ENCODE data around the gene LPIN1. TPM values are rescaled to one million over a fixed set of nuclear protein-coding genes. Genes with fewer than 3 reads are reported as not detected.

Gene LPIN1
- total RNA-seq, 1 experiment from 2014 or later: 38.5 TPM

DNA sequence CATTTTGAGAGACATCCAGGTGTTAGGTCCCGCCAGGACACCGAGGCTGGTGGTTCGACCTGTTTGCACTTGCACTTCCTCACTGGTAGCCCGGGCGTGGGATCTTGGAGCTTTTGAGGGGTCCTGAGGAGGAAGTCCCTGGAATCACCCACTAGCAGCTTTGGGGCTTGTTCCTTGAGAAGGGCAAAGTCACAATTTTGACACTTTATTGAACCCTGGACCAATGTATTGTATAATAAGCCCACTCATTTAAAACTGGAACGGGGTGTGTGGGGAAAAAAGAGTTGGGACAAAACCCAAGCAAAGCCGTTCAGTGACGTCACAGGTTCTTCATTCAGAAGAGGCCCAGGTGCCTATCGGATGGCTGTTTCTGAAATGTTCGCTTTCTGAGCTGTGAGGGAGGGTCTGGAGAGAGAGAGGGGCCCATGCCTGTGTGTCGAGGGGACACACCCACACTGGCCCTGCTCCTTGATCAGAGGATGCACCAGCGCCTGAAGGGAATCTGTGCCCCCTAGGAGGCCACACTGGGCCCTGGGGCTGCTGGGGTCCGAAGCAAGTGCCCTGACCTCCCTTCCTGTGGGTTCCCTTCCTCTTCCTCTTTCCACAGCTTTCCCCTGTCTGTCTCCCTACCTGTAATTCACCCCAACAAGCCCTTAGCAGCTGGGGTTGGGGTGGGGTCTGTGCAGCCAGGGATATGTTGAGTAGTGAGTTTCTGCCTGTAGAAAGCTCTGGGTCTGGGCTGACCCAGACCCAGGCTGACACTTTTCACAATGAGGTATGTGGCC, 2.6 kb downstream of the LPIN1 start:
- intact Hi-C loops (cut with micrococcal nuclease; ENCODE audit: unreplicated experiment): no loop called here
- no peaks in the 10 kb centered on the region for H3K27me3 ChIP-seq (replicated peaks; ENCODE audit: insufficient read depth, low read depth, low read length, poor library complexity)
- peaks cover 49% of the 10 kb centered on the region for H3K4me1 ChIP-seq (ENCODE audit: insufficient read depth, low read length, poor library complexity, severe bottlenecking)
- ChIA-PET CTCF (no interaction called here), POLR2A (ENCODE audit: low non-redundant PET) (no interaction called here)
- no peak for DNase-seq (ENCODE audit: low spot score)
- H3K4me3 ChIP-seq (ENCODE audit: low read depth, low read length, poor library complexity, severe bottlenecking): no peak overlapping the region
- H3K27ac ChIP-seq (ENCODE audit: low read depth, low read length, poor library complexity, severe bottlenecking): peak overlapping the region; percentile 48
- H3K9me3 ChIP-seq (ENCODE audit: low read depth, low read length, poor library complexity, severe bottlenecking): no peaks in the 10 kb centered on the region
- no TSS peak for BruUV-seq (replicated peaks)
- H3K36me3 ChIP-seq (ENCODE audit: insufficient read depth, low read length, poor library complexity, severe bottlenecking): no peaks in the 10 kb centered on the region
- TF ChIP-seq, protein P1, sequence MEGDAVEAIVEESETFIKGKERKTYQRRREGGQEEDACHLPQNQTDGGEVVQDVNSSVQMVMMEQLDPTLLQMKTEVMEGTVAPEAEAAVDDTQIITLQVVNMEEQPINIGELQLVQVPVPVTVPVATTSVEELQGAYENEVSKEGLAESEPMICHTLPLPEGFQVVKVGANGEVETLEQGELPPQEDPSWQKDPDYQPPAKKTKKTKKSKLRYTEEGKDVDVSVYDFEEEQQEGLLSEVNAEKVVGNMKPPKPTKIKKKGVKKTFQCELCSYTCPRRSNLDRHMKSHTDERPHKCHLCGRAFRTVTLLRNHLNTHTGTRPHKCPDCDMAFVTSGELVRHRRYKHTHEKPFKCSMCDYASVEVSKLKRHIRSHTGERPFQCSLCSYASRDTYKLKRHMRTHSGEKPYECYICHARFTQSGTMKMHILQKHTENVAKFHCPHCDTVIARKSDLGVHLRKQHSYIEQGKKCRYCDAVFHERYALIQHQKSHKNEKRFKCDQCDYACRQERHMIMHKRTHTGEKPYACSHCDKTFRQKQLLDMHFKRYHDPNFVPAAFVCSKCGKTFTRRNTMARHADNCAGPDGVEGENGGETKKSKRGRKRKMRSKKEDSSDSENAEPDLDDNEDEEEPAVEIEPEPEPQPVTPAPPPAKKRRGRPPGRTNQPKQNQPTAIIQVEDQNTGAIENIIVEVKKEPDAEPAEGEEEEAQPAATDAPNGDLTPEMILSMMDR (conservative IDR thresholded peaks at IDR 0.05; ENCODE audit: low read depth, low read length): no peak
- TF ChIP-seq EZH2 (IDR thresholded peaks at IDR 0.05; ENCODE audit: borderline replicate concordance, low read depth, low read length, poor library complexity, severe bottlenecking): no peak

DNA sequence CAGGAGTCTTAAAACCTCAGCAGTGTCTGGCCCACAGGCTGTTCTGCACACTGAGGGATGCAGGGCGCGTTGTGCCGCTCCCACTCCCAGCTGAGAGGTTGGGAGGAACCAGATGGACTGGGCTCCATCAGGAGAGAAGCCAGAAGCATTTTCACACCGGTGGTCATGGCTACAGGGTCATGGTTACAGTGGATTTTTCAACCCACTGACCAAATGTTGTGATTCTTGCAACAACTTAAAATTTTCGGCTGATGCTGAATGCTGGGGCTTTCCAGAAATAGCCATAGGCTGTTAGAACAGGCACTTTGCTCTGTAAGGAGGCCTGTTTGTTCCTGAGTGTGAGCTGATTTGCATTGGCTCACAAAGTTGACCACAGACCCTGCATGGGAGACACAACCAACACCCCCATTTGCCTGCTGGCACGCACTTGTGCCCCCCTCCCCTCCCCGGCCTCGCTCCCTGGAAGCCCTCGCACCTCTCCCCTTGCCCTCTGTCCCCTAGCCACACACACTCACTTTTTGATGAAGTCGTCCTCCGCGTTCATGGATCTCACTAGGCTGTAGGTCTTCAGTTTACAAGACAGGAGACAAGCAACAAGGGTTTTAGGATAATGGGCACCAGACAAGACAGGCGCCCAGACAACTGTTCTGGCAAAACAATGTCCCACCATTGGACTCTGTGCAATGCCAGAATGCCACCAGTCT, 3.4 kb downstream of the LPIN1 start:
- Histone ChIP-seq H3K4me1 (ENCODE audit: insufficient read depth, low read length, poor library complexity, severe bottlenecking) (peaks cover 51% of the 10 kb centered on the region), H3K36me3 (ENCODE audit: insufficient read depth, low read length, poor library complexity, severe bottlenecking) (no peaks in the 10 kb centered on the region), H3K4me3 (ENCODE audit: low read depth, low read length, poor library complexity, severe bottlenecking) (no peak overlapping the region), H3K27ac (ENCODE audit: low read depth, low read length, poor library complexity, severe bottlenecking) (peak overlapping the region; percentile 48), H3K9me3 (ENCODE audit: low read depth, low read length, poor library complexity, severe bottlenecking) (no peaks in the 10 kb centered on the region), H3K27me3 (replicated peaks; ENCODE audit: insufficient read depth, low read depth, low read length, poor library complexity) (no peaks in the 10 kb centered on the region)
- ChIA-PET CTCF (no interaction called here), POLR2A (ENCODE audit: low non-redundant PET) (no interaction called here)
- TF ChIP-seq, protein P1 (conservative IDR thresholded peaks at IDR 0.05; ENCODE audit: low read depth, low read length): no peak
- no peak for TF ChIP-seq EZH2 (IDR thresholded peaks at IDR 0.05; ENCODE audit: borderline replicate concordance, low read depth, low read length, poor library complexity, severe bottlenecking)
- DNase-seq (ENCODE audit: low spot score): no peak
- BruUV-seq (replicated peaks): no TSS peak
- intact Hi-C loops (cut with micrococcal nuclease; ENCODE audit: unreplicated experiment): no loop called here

DNA sequence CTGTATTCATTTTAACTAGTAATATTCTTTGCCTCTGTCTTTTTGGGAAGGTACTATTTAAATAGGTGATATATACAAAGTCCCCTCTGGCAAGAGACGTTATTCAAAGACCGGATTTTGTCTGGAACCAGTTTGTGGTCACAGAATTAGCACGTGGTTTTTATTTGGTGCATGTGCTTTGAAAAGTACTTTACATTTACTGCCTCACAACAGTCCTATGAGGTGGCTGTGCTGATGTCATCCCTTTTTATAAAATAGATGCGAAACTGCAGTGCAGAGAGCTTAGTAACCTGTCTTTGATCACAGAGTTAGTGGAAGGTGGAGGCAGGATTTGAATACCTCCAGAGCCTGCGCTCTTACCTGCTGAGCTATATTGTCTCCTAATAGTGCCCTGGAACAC, 4.0 kb downstream of the LPIN1 start:
- no peak for DNase-seq (ENCODE audit: low spot score)
- ChIA-PET POLR2A (ENCODE audit: low non-redundant PET) (no interaction called here), CTCF (no interaction called here)
- Histone ChIP-seq H3K9me3 (ENCODE audit: low read depth, low read length, poor library complexity, severe bottlenecking) (no peaks in the 10 kb centered on the region), H3K27ac (ENCODE audit: low read depth, low read length, poor library complexity, severe bottlenecking) (peak overlapping the region; percentile 48), H3K4me3 (ENCODE audit: low read depth, low read length, poor library complexity, severe bottlenecking) (no peak overlapping the region), H3K36me3 (ENCODE audit: insufficient read depth, low read length, poor library complexity, severe bottlenecking) (no peaks in the 10 kb centered on the region), H3K4me1 (ENCODE audit: insufficient read depth, low read length, poor library complexity, severe bottlenecking) (peaks cover 46% of the 10 kb centered on the region), H3K27me3 (replicated peaks; ENCODE audit: insufficient read depth, low read depth, low read length, poor library complexity) (no peaks in the 10 kb centered on the region)
- BruUV-seq (replicated peaks): no TSS peak
- intact Hi-C loops (cut with micrococcal nuclease; ENCODE audit: unreplicated experiment): no loop called here
- TF ChIP-seq, protein P1 (conservative IDR thresholded peaks at IDR 0.05; ENCODE audit: low read depth, low read length): no peak
- no peak for TF ChIP-seq EZH2 (IDR thresholded peaks at IDR 0.05; ENCODE audit: borderline replicate concordance, low read depth, low read length, poor library complexity, severe bottlenecking)
